HCT116 (cell line): ENCODE data around the gene INPP5F. TPM values are rescaled to one million over a fixed set of nuclear protein-coding genes. Genes with fewer than 3 reads are reported as not detected.

Experiments
- ATAC-seq: fragments of 200-7000 bp; cut with Tn5 transposase; 2 replicates; pipeline ENCODE4 v1.9.1; 2020; ENCODE audit warnings: mild to moderate bottlenecking, moderate library complexity
- BruUV-seq: library from RNA; stranded (reverse); fragments of 400-500 nt; replicated peaks from 2 replicates; lab custom pipeline; 2021; lab: Mats Ljungman, UMichigan
- CTCF ChIA-PET: fragments of 300-600 bp; sonication (Branson Sonifier 250); formaldehyde crosslinking; loops from one replicate; lab custom pipeline; 2021; ENCODE audit warnings: antibody characterized with exemption; lab: Charles Lee
- POLR2A ChIA-PET: fragments of 300-600, 350-600 bp; sonication (Branson Sonifier 250); formaldehyde crosslinking; loops from one replicate; lab custom pipeline; 2021; ENCODE audit warnings: antibody characterized with exemption; lab: Charles Lee
- RAD21 ChIA-PET, 2 experiments: fragments of 300-600 bp; sonication (Branson Sonifier 250); formaldehyde crosslinking; loops; one replicate each; lab custom pipeline; 2023; ENCODE audit warnings: low total read pairs in 2 of 2; ENCODE audit not compliant: uncharacterized antibody in 2 of 2, unreplicated experiment in 2 of 2, low non-redundant PET in 1 of 2; lab: Charles Lee
- DNase-seq: peaks from one replicate; pipeline ENCODE4 v3.0.0-alpha.2; 2010; ENCODE audit warnings: low read depth, low spot score
- H2AFZ ChIP-seq: fragments of 200-600 bp; shearing (Covaris generic), sonication (generic); 2 replicates; pipeline ENCODE4 v1.6.1; 2017; ENCODE audit warnings: low read depth, mixed run types, mixed read lengths, antibody characterized with exemption, low read length; ENCODE audit not compliant: poor library complexity, severe bottlenecking
- H3K27ac ChIP-seq: 2 replicates; pipeline ENCODE4 v1.5.1; 2012; ENCODE audit warnings: low read depth, low read length
- H3K27me3 ChIP-seq: fragments of 200-600 bp; sonication (generic); 2 replicates; pipeline ENCODE4 v1.6.1; 2016; ENCODE audit warnings: mixed run types, low read length, mixed read lengths; ENCODE audit not compliant: insufficient read depth
- H3K36me3 ChIP-seq, 2 experiments: fragments of 200-500 bp in 1 of 2; fragments of 200-600 bp in 1 of 2; sonication (Bioruptor generic) in 1 of 2; sonication (generic) in 1 of 2; 2 replicates each; pipeline versions ENCODE4 v1.5.1 to v1.6.1; 2014 to 2016; ENCODE audit warnings: low read length in 2 of 2, inconsistent platforms in 1 of 2, mixed read lengths in 1 of 2, mixed run types in 1 of 2; ENCODE audit not compliant: insufficient read depth in 2 of 2, control insufficient read depth in 1 of 2
- H3K4me1 ChIP-seq, 2 experiments: fragments of 200-600 bp in 1 of 2; sonication (generic) in 1 of 2; 2 replicates each; pipeline versions ENCODE4 v1.5.1 to v1.6.1; 2012 to 2017; ENCODE audit warnings: low read length in 2 of 2, inconsistent platforms in 1 of 2, mild to moderate bottlenecking in 1 of 2, mixed read lengths in 1 of 2, mixed run types in 1 of 2, moderate library complexity in 1 of 2; ENCODE audit not compliant: insufficient read depth in 2 of 2, control insufficient read depth in 1 of 2
- H3K4me2 ChIP-seq: fragments of 200-600 bp; sonication (generic); 2 replicates; pipeline ENCODE4 v1.6.1; 2017; ENCODE audit warnings: mixed run types, low read length, mixed read lengths
- H3K4me3 ChIP-seq, 2 experiments: fragments of 200-600 bp in 1 of 2; sonication (generic) in 1 of 2; replicated peaks in 1 of 2; 2 replicates each; pipeline ENCODE4 v1.5.1; 2011 to 2016; ENCODE audit warnings: low read length in 2 of 2, control low read depth in 1 of 2, low read depth in 1 of 2, mild to moderate bottlenecking in 1 of 2, mixed read lengths in 1 of 2, mixed run types in 1 of 2
- H3K79me2 ChIP-seq: fragments of 200-600 bp; sonication (generic); 2 replicates; pipeline ENCODE4 v1.6.1; 2017; ENCODE audit warnings: mild to moderate bottlenecking, mixed run types, low read length, moderate library complexity, mixed read lengths; ENCODE audit not compliant: insufficient read depth
- H3K9ac ChIP-seq: fragments of 200-600 bp; sonication (generic); 2 replicates; pipeline ENCODE4 v1.6.1; 2016; ENCODE audit warnings: low read length, mixed read lengths
- H3K9me2 ChIP-seq: fragments of 200-600 bp; sonication (generic), shearing (Covaris generic); 2 replicates; pipeline ENCODE4 v1.6.1; 2017; ENCODE audit warnings: mixed run types, mild to moderate bottlenecking, moderate library complexity; ENCODE audit not compliant: insufficient read depth
- H3K9me3 ChIP-seq, 2 experiments: fragments of 200-500 bp in 1 of 2; fragments of 200-600 bp in 1 of 2; sonication (Bioruptor generic) in 1 of 2; sonication (generic) in 1 of 2; 2 replicates each; pipeline ENCODE4 v1.6.1; 2014 to 2017; ENCODE audit warnings: low read length in 2 of 2, mixed read lengths in 2 of 2, inconsistent platforms in 1 of 2, low read depth in 1 of 2, mild to moderate bottlenecking in 1 of 2, mixed run types in 1 of 2, moderate library complexity in 1 of 2; ENCODE audit not compliant: control insufficient read depth in 1 of 2, insufficient read depth in 1 of 2
- H4K20me1 ChIP-seq: fragments of 200-600 bp; sonication (generic), shearing (Covaris generic); 2 replicates; pipeline ENCODE4 v1.6.1; 2017; ENCODE audit warnings: mixed run types, mild to moderate bottlenecking, moderate library complexity; ENCODE audit not compliant: insufficient read depth
- CBX3 ChIP-seq: IDR thresholded peaks from 2 replicates; pipeline ENCODE4 v1.6.1; 2012; ENCODE audit warnings: low read depth
- CEBPB ChIP-seq: IDR thresholded peaks from 2 replicates; pipeline ENCODE4 v1.6.1; 2012; ENCODE audit warnings: low read depth
- EGR1 ChIP-seq: IDR thresholded peaks from 2 replicates; pipeline ENCODE4 v1.6.1; 2012; ENCODE audit warnings: low read depth
- ELF1 ChIP-seq: IDR thresholded peaks from 2 replicates; pipeline ENCODE4 v1.6.1; 2012; ENCODE audit warnings: low read depth, borderline replicate concordance
- EZH2 ChIP-seq: fragments of 200-600 bp; sonication (generic); IDR thresholded peaks from 2 replicates; pipeline ENCODE4 v1.6.1; 2017; ENCODE audit warnings: antibody characterized with exemption, mixed run types
- EZH2phosphoT487 ChIP-seq: fragments of 200-600 bp; IDR thresholded peaks from 2 replicates; pipeline ENCODE4 v1.6.1; 2018; ENCODE audit warnings: antibody characterized with exemption, borderline replicate concordance
- FOSL1 ChIP-seq: IDR thresholded peaks from 2 replicates; pipeline ENCODE4 v1.6.1; 2012; ENCODE audit warnings: low read depth
- JUND ChIP-seq: IDR thresholded peaks from 2 replicates; pipeline ENCODE4 v1.6.1; 2012
- RAD21 ChIP-seq: IDR thresholded peaks from 2 replicates; pipeline ENCODE4 v1.6.1; 2012; ENCODE audit warnings: low read depth, mild to moderate bottlenecking
- SIN3A ChIP-seq: IDR thresholded peaks from 2 replicates; pipeline ENCODE4 v1.6.1; 2012; ENCODE audit warnings: low read depth
- SP1 ChIP-seq: IDR thresholded peaks from 2 replicates; pipeline ENCODE4 v1.6.1; 2012; ENCODE audit warnings: low read depth
- SRF ChIP-seq: IDR thresholded peaks from 2 replicates; pipeline ENCODE4 v1.6.1; 2012; ENCODE audit warnings: low read depth
- TCF7L2 ChIP-seq: IDR thresholded peaks from 2 replicates; pipeline ENCODE4 v1.7.0; 2011; ENCODE audit warnings: borderline replicate concordance, inconsistent platforms; ENCODE audit not compliant: insufficient read depth, insufficient read length; ENCODE audit errors: extremely low read depth
- YY1 ChIP-seq: IDR thresholded peaks from 2 replicates; pipeline ENCODE4 v1.6.1; 2011; ENCODE audit warnings: low read length, low read depth, moderate library complexity, mild to moderate bottlenecking; ENCODE audit not compliant: insufficient replicate concordance; ENCODE audit errors: extremely low read depth
- ZNF274 ChIP-seq: fragments of 200-500 bp; sonication (Bioruptor generic); IDR thresholded peaks from 2 replicates; pipeline ENCODE4 v1.6.1; 2014; ENCODE audit warnings: mild to moderate bottlenecking, low read depth, low read length, inconsistent platforms
- intact Hi-C: fragments of 100-400 bp; cut with micrococcal nuclease; formaldehyde crosslinking; loops from 2 replicates; pipeline ENCODE4 v1.10.0; 2022
- total RNA-seq: library from RNA; stranded (reverse); gene quantifications from one replicate; pipeline ENCODE4 v1.2.1, GENCODE V29; 2021; ENCODE audit not compliant: unreplicated experiment
- TF ChIP-seq, protein P1 (sequence below): IDR thresholded peaks from 2 replicates; pipeline ENCODE4 v1.6.1; 2012; ENCODE audit warnings: low read depth
- TF ChIP-seq, protein P2 (sequence below): IDR thresholded peaks from 2 replicates; pipeline ENCODE4 v1.6.1; 2012
- TF ChIP-seq, protein P3 (sequence below): IDR thresholded peaks from 2 replicates; pipeline ENCODE4 v1.6.1; 2012
- TF ChIP-seq, protein P4 (sequence below), 3 experiments: fragments of 200-600 bp in 1 of 3; sonication (generic) in 1 of 3; IDR thresholded peaks in 2 of 3; conservative IDR thresholded peaks in 1 of 3; 2 replicates each; pipeline ENCODE4 v1.5.1; 2012 to 2017; ENCODE audit warnings: low read depth in 2 of 3, low read length in 2 of 3, antibody characterized with exemption in 1 of 3, borderline replicate concordance in 1 of 3, control low read depth in 1 of 3, mild to moderate bottlenecking in 1 of 3, mixed read lengths in 1 of 3, mixed run types in 1 of 3, moderate library complexity in 1 of 3; ENCODE audit not compliant: insufficient read depth in 1 of 3

INPP5F gene
- total RNA-seq, 1 experiment from 2014 or later = 21.6 TPM

DNA sequence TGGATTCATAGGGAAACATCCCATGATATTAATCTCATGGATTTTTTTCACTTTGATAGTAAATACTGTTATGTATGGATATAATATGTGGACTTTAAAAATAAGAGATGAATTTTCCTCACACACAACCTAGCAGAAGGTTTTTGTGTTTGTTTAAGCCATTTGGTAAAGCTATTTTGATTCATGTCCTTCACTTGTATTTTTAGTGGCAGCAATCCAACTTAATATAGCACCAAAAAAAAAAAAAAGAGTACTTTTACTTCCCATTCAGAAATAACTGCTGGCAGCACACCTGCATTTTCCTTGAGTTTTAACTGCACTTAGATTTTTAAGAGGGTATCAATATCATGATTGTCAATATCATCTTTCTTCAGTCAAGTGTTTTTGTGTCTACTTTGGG, 86.8 kb downstream of the INPP5F start (continued):
- TF ChIP-seq, protein P1, sequence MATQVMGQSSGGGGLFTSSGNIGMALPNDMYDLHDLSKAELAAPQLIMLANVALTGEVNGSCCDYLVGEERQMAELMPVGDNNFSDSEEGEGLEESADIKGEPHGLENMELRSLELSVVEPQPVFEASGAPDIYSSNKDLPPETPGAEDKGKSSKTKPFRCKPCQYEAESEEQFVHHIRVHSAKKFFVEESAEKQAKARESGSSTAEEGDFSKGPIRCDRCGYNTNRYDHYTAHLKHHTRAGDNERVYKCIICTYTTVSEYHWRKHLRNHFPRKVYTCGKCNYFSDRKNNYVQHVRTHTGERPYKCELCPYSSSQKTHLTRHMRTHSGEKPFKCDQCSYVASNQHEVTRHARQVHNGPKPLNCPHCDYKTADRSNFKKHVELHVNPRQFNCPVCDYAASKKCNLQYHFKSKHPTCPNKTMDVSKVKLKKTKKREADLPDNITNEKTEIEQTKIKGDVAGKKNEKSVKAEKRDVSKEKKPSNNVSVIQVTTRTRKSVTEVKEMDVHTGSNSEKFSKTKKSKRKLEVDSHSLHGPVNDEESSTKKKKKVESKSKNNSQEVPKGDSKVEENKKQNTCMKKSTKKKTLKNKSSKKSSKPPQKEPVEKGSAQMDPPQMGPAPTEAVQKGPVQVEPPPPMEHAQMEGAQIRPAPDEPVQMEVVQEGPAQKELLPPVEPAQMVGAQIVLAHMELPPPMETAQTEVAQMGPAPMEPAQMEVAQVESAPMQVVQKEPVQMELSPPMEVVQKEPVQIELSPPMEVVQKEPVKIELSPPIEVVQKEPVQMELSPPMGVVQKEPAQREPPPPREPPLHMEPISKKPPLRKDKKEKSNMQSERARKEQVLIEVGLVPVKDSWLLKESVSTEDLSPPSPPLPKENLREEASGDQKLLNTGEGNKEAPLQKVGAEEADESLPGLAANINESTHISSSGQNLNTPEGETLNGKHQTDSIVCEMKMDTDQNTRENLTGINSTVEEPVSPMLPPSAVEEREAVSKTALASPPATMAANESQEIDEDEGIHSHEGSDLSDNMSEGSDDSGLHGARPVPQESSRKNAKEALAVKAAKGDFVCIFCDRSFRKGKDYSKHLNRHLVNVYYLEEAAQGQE = no peak
- no peak for TF ChIP-seq EZH2
- no peak for TF ChIP-seq SIN3A
- TF ChIP-seq EGR1 = no peak
- no peak for TF ChIP-seq RAD21
- no peak for TF ChIP-seq TCF7L2
- TF ChIP-seq YY1 = no peak

DNA sequence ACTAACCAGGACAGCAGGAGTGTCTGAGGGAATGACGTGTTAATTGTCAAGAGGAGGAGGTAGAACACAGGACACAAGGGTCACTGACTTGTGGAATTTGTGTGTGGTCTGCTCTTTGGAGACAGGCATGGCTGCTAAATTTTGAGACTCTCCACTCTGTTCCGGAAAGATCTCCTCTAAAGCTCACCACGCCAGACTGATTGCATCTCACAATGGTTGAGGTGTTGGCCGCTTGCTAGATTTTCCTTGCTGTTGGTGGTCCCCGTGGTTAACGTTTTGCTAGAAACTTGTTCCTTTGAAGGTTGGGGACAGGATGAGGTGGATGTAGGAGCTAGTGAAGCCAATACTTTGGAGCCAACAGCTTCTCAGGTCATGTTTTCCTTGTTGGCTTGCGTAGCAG, 89.8 kb downstream of the INPP5F start:
- POLR2A ChIA-PET = no interaction called here
- H2AFZ ChIP-seq = no peak overlapping the region
- no peak overlapping the region for H3K4me2 ChIP-seq
- H3K4me3 ChIP-seq = no peak overlapping the region
- no peaks in the 10 kb centered on the region for H3K27me3 ChIP-seq
- H4K20me1 ChIP-seq = no peaks in the 10 kb centered on the region
- no peaks in the 10 kb centered on the region for H3K4me1 ChIP-seq
- H3K9me3 ChIP-seq = no peaks in the 10 kb centered on the region
- H3K9ac ChIP-seq = no peak overlapping the region
- no peaks in the 10 kb centered on the region for H3K79me2 ChIP-seq
- H3K27ac ChIP-seq = no peak overlapping the region
- no peak for ATAC-seq
- RAD21 ChIA-PET = no interaction called here
- CTCF ChIA-PET = no interaction called here
- intact Hi-C loops = no loop called here
- no peaks in the 10 kb centered on the region; a peak in 1 of 4 replicates for H3K36me3 ChIP-seq
- no peaks in the 10 kb centered on the region for H3K9me2 ChIP-seq
- no peak for DNase-seq
- BruUV-seq = no TSS peak
- TF ChIP-seq JUND (no peak), SIN3A (no peak), CBX3 (no peak), EGR1 (no peak), SRF (no peak), RAD21 (no peak), ELF1 (no peak), ZNF274 (no peak), FOSL1 (no peak), YY1 (no peak), EZH2 (no peak), EZH2phosphoT487 (no peak), SP1 (no peak), CEBPB (no peak)
- TF ChIP-seq, protein P2, sequence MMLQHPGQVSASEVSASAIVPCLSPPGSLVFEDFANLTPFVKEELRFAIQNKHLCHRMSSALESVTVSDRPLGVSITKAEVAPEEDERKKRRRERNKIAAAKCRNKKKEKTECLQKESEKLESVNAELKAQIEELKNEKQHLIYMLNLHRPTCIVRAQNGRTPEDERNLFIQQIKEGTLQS = no peak
- TF ChIP-seq, protein P3, sequence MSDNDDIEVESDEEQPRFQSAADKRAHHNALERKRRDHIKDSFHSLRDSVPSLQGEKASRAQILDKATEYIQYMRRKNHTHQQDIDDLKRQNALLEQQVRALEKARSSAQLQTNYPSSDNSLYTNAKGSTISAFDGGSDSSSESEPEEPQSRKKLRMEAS = no peak
- TF ChIP-seq, protein P4, sequence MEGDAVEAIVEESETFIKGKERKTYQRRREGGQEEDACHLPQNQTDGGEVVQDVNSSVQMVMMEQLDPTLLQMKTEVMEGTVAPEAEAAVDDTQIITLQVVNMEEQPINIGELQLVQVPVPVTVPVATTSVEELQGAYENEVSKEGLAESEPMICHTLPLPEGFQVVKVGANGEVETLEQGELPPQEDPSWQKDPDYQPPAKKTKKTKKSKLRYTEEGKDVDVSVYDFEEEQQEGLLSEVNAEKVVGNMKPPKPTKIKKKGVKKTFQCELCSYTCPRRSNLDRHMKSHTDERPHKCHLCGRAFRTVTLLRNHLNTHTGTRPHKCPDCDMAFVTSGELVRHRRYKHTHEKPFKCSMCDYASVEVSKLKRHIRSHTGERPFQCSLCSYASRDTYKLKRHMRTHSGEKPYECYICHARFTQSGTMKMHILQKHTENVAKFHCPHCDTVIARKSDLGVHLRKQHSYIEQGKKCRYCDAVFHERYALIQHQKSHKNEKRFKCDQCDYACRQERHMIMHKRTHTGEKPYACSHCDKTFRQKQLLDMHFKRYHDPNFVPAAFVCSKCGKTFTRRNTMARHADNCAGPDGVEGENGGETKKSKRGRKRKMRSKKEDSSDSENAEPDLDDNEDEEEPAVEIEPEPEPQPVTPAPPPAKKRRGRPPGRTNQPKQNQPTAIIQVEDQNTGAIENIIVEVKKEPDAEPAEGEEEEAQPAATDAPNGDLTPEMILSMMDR (IDR thresholded peaks at IDR 0.05 in 2 of 3, conservative IDR thresholded peaks at IDR 0.05 in 1 of 3; ENCODE audit: borderline replicate concordance in 1 of 3, insufficient read depth in 1 of 3, low read depth in 2 of 3, low read length in 2 of 3) = no peak
